DOHH2 (cell line): ENCODE data around the gene FRS2.

Experiments
- CTCF ChIP-seq: fragments of 200-600 bp; sonication (generic); IDR thresholded peaks from one replicate; pipeline ENCODE4 v1.5.1; 2014; ENCODE audit warnings: antibody characterized with exemption, mild to moderate bottlenecking, low read depth, low read length; ENCODE audit not compliant: poor library complexity, severe bottlenecking
- EZH2phosphoT487 ChIP-seq: fragments of 200-600 bp; sonication (generic); IDR thresholded peaks from 2 replicates; pipeline ENCODE4 v1.6.1; 2017; ENCODE audit warnings: borderline replicate concordance, mild to moderate bottlenecking, antibody characterized with exemption, low read length, moderate library complexity, mixed read lengths

- no peak for TF ChIP-seq CTCF
- no peak for TF ChIP-seq EZH2phosphoT487
These were observed 44.7 kb downstream of the FRS2 start for GRCh38 chr12:69514845-69515244.
